Measurements from ENCODE around the gene LRRC26. TPM values are rescaled to one million over a fixed set of nuclear protein-coding genes. Genes with fewer than 3 reads are reported as not detected.

Gene LRRC26
- total and polyA plus RNA-seq, 2 of the 13 experiments (the other 11 are each of a cell fraction or from before 2014, with no cell fraction given): not detected

GRCh38 chr9:137188490-137189296 is 18.8 kb upstream of the LRRC26 start, which contains the start of the genes ANAPC2 and SSNA1 (continued):
- peak; percentile 82; the same call in 1 of the 2 replicates for TF ChIP-seq WIZ (CRISPR knock-in tag; IDR thresholded peaks at IDR 0.05)
- TF ChIP-seq TBL1XR1 (IDR thresholded peaks at IDR 0.05; ENCODE audit: borderline replicate concordance, low read length, partially characterized antibody): peak; percentile 68
- no peak for TF ChIP-seq GTF3A (CRISPR knock-in tag; conservative IDR thresholded peaks at IDR 0.05)
- TF ChIP-seq NFYC (CRISPR knock-in tag; IDR thresholded peaks at IDR 0.05): peak; percentile 66
- TF ChIP-seq HOMEZ (CRISPR knock-in tag; IDR thresholded peaks at IDR 0.05; ENCODE audit: low read depth): peak; percentile 23; the same call in 1 of the 2 replicates
- no peak for TF ChIP-seq ZNF512B (CRISPR knock-in tag; IDR thresholded peaks at IDR 0.05; ENCODE audit: borderline replicate concordance)
- 0 out of 2 replicates have a peak, but pooled peaks have one; percentile 25 for TF ChIP-seq SATB2 (CRISPR knock-in tag; IDR thresholded peaks at IDR 0.05)
- TF ChIP-seq KDM1A (CRISPR knock-in tag; IDR thresholded peaks at IDR 0.05): no peak; the same call in 1 of the 2 replicates
- TF ChIP-seq ZNF530 (CRISPR knock-in tag; IDR thresholded peaks at IDR 0.05; ENCODE audit: low read depth): no peak
- peak; percentile 74; the same call in 1 of the 2 replicates for TF ChIP-seq ZNF414 (CRISPR knock-in tag; IDR thresholded peaks at IDR 0.05)
- TF ChIP-seq MLX (CRISPR knock-in tag; IDR thresholded peaks at IDR 0.05): no peak
- TF ChIP-seq ZNF142 (CRISPR knock-in tag; IDR thresholded peaks at IDR 0.05): no peak; the same call in 1 of the 2 replicates
- peak; percentile 53 for TF ChIP-seq PHF21A (CRISPR knock-in tag; IDR thresholded peaks at IDR 0.05)
- TF ChIP-seq ZSCAN20 (CRISPR knock-in tag; IDR thresholded peaks at IDR 0.05; ENCODE audit: borderline replicate concordance): peak; percentile 74; the same call in 1 of the 2 replicates
- TF ChIP-seq GABPB1 (CRISPR knock-in tag; IDR thresholded peaks at IDR 0.05): peak; percentile 95
- no peak for TF ChIP-seq JDP2 (CRISPR knock-in tag; IDR thresholded peaks at IDR 0.05; ENCODE audit: borderline replicate concordance)
- TF ChIP-seq ZSCAN31 (CRISPR knock-in tag; IDR thresholded peaks at IDR 0.05; ENCODE audit: low read depth): peak; percentile 64

All from HepG2 (cell line).